ENCODE measurements around the gene ANKRD13A.

ANKRD13A gene

DNA sequence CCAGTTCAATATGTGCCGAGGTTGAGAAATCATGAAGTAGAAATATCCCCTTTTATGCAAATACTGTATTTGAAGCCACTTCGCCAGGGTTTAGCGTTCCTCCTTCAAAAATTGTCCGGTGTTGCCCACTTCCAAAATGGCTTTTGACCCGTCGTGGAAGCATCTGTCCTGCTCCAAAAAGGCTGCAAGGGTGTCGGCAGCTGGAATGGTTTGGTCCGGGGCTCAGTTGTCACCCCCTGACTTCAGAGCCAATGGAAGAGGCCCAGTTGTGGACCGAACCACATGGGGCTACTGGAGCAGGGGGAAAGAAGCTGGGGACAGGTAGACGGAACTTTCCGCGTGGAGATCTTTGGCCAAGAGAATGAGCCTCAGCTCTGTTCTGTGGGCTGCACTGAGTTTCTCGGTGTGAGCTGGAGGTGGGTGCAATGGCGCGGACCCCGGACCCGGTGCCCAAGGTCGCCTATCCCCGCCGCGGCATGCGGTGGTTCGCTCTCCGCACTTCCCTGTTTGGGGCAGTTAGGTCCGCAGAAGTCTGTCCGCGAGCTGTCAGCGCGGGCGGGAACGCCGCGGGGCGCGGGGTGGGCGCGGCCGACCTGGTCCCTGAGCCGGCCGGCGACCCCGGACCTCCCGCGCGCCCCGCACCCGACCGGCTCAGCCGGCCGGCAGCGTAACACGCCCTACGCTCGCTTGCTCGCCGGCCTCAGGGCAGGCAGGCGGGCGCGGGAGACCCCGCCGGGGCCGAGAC, at the start of gene ANKRD13A:
ANKRD13A (plus strand) TSS at position 527 of the 745 bp plus-strand sequence. CDS start 259 bp downstream, outside the sequence.
- TF ChIP-seq, protein P1, sequence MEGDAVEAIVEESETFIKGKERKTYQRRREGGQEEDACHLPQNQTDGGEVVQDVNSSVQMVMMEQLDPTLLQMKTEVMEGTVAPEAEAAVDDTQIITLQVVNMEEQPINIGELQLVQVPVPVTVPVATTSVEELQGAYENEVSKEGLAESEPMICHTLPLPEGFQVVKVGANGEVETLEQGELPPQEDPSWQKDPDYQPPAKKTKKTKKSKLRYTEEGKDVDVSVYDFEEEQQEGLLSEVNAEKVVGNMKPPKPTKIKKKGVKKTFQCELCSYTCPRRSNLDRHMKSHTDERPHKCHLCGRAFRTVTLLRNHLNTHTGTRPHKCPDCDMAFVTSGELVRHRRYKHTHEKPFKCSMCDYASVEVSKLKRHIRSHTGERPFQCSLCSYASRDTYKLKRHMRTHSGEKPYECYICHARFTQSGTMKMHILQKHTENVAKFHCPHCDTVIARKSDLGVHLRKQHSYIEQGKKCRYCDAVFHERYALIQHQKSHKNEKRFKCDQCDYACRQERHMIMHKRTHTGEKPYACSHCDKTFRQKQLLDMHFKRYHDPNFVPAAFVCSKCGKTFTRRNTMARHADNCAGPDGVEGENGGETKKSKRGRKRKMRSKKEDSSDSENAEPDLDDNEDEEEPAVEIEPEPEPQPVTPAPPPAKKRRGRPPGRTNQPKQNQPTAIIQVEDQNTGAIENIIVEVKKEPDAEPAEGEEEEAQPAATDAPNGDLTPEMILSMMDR (IDR thresholded peaks at IDR 0.05; ENCODE audit: low read depth, low read length, missing control alignments): no peak
- in situ Hi-C loops (cut with HindIII; ENCODE audit: low sequenced_read_pairs): loop anchor here (5.0 kb wide), 1 partner anchor 37 kb away; no protein-coding TSS in a partner anchor
- DNase-seq (ENCODE audit: low read depth): peak; percentile 89
- peak within 1 kb of the TSS; percentile 79 for H3K4me3 ChIP-seq (ENCODE audit: low read depth, low read length)

DNA sequence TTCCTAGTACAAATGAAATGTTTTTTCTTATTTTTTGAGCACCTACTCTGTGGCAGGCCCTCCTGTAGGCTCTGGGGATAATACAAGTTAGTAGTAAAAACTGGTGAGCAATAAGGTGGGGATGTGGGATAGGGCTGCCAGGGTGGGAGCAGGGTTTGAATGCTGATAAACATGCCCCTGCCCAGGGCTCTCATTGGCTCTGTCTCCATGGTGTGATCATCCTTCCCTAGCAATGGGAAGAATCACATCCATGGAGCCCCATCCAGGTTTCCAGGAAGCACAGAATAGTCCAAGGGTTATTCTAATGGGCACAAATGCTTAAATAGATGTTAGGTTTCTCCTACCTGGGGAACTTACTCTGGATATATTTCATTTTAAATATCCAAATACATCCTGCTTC, 48.6 kb upstream of the ANKRD13A start:
- no peak overlapping the region for H3K4me3 ChIP-seq (ENCODE audit: low read depth, low read length)
- in situ Hi-C loops (cut with HindIII; ENCODE audit: low sequenced_read_pairs): no loop called here
- TF ChIP-seq, protein P1 (IDR thresholded peaks at IDR 0.05; ENCODE audit: low read depth, low read length, missing control alignments): no peak
- DNase-seq (ENCODE audit: low read depth): no peak

DNA sequence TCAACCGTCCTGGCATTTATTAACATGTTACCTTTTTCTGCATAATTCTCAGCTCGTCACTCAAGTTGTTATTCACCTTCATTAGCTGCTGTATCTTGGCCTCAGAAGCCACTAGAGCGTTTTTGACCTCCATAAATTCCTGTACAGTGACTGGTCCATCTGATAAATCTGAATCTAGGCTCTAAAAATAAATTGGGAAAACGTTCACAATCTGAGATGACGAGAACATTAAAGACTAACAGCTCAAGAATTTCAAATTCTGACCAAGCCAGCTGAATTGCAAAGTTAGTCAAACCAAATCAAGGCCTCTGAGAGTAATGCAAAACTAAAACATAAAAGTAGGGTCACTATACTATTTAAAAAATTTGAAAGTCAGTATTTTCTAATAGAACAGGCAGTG, 48.1 kb upstream of the ANKRD13A start:
- H3K4me3 ChIP-seq (ENCODE audit: low read depth, low read length): no peak overlapping the region
- DNase-seq (ENCODE audit: low read depth): peak; percentile 80
- TF ChIP-seq, protein P1 (IDR thresholded peaks at IDR 0.05; ENCODE audit: low read depth, low read length, missing control alignments): no peak
- in situ Hi-C loops (cut with HindIII; ENCODE audit: low sequenced_read_pairs): no loop called here

DNA sequence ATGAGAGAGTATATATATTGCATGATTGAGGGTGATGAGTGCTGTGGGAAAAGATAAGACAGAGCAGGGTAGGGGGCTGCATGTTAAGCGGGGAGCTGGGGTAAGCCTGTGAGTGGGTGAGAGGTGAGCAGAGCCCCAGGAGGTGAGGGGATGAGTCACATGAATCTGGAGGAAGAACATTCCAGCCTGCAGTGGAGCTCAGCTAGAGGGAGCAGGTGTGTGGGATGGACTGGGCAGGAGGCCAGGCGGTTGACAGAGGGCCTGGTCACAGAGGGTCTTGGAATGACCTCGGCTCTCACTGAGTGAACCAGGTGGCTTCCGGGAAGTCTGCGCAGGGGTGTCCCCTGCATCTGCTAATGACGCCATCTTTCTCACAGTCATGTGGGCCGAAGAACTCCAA, 47.5 kb upstream of the ANKRD13A start:
- DNase-seq (ENCODE audit: low read depth): peak; percentile 68
- no peak overlapping the region for H3K4me3 ChIP-seq (ENCODE audit: low read depth, low read length)
- in situ Hi-C loops (cut with HindIII; ENCODE audit: low sequenced_read_pairs): no loop called here
- TF ChIP-seq, protein P1 (IDR thresholded peaks at IDR 0.05; ENCODE audit: low read depth, low read length, missing control alignments): no peak

DNA sequence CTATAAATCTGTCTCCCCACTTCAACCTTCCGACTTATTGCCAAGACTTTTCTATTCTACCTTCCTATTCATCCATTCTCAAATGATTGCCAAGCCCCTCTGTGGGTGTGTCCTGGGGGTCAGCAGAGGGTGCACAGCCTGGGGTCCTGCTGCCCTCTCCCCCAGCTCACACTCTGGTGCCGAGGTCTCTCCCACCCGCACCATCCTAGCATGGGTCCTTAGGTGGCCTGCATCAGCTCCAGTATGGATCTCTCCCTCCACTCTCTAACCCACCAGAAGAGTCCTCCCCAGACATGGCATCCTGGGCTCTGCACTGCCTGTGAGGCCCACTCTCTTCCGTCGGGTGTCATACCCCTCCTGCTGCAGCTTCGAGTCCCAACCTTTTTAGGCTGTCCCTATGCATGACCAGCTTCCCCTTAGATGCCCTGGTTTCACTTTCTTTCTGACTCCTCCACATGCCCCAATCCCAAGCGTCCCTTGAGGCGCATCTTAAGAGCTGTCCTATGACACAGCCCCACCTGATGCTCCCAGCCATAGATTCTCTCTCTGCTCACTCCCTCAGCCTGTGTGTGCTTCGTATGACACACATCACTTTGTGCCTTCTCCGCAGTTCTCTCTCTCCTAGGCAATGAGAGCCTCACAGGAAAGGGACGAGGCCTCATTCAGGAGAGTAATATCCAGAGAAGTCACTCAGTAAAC, 46.9 kb upstream of the ANKRD13A start:
- TF ChIP-seq, protein P1 (IDR thresholded peaks at IDR 0.05; ENCODE audit: low read depth, low read length, missing control alignments): no peak
- no peak overlapping the region for H3K4me3 ChIP-seq (ENCODE audit: low read depth, low read length)
- no peak for DNase-seq (ENCODE audit: low read depth)
- in situ Hi-C loops (cut with HindIII; ENCODE audit: low sequenced_read_pairs): no loop called here

DNA sequence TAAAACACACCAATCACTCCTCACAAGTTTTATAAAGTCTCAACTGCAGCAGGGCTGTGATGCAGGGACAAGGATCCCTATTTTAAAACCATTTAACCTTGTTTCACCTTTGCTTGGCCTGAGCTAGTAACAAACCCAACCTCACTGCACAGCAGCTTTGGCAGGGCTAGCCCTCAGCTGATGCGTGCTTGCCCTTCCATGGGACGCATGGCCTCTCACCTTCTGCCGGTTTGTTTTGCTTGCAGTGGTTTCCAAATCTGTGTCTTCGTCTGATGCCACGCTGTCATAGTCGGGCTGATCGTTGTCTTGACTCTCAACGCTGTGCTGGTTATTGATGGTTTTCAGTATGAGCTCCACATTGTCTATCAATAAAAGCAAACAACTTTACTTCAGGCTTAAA, 46.4 kb upstream of the ANKRD13A start:
- H3K4me3 ChIP-seq (ENCODE audit: low read depth, low read length): no peak overlapping the region
- in situ Hi-C loops (cut with HindIII; ENCODE audit: low sequenced_read_pairs): no loop called here
- TF ChIP-seq, protein P1 (IDR thresholded peaks at IDR 0.05; ENCODE audit: low read depth, low read length, missing control alignments): no peak
- DNase-seq (ENCODE audit: low read depth): no peak
